IMR-90 (cell line): Measurements from ENCODE around the gene ARSA.

Source experiments
- POLR2A ChIP-seq: IDR thresholded peaks from 2 replicates; pipeline ENCODE4 v1.6.1; 2012; ENCODE audit warnings: mild to moderate bottlenecking, low read depth, low read length
- SMC3 ChIP-seq: fragments of 150-350 bp; IDR thresholded peaks from 2 replicates; pipeline ENCODE4 v1.6.1; 2016; ENCODE audit warnings: low read depth, mild to moderate bottlenecking, antibody characterized with exemption, low read length, moderate library complexity
- TF ChIP-seq, protein P1 (sequence below): fragments of 150-350 bp; IDR thresholded peaks from 2 replicates; pipeline ENCODE4 v1.6.1; 2017; ENCODE audit warnings: mild to moderate bottlenecking, antibody characterized with exemption, low read length, low read depth

DNA sequence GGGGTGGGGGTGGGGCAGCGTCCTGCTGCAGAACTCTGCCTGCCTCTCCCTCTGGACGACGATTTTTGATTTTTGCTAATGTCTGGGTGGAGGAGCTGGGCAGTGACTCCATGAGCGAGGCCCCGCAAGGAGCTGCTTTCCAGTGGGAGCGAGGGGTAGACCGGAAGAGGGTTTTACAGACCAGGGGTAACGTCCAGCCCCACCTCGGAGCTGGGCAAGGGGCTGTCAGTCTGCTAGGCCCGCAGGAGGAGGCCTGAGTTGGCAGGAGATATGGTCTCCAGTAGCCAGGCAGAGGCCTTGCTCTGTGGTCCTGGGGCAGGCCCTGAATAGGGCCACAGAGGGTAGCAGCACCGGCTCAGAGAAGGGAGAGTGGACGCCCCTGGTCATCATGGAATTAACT lies 18.4 kb downstream of the ARSA start:
- TF ChIP-seq POLR2A, result no peak
- TF ChIP-seq, protein P1, sequence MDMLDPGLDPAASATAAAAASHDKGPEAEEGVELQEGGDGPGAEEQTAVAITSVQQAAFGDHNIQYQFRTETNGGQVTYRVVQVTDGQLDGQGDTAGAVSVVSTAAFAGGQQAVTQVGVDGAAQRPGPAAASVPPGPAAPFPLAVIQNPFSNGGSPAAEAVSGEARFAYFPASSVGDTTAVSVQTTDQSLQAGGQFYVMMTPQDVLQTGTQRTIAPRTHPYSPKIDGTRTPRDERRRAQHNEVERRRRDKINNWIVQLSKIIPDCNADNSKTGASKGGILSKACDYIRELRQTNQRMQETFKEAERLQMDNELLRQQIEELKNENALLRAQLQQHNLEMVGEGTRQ, result no peak
- no peak for TF ChIP-seq SMC3
